Uterine smooth muscle cell (primary cell): ENCODE results near the gene SRY. TPM values are rescaled to one million over a fixed set of nuclear protein-coding genes. Genes with fewer than 3 reads are reported as not detected.

Source experiments
- total RNA-seq: library from RNA; depleted of rRNA; stranded (reverse); fragments of >200 nt; gene quantifications from 2 replicates; pipeline ENCODE4 v1.2.3, GENCODE V29; 2014

The SRY gene
- total RNA-seq = not detected in 2 replicates

GRCh38 chrY:2787600-2787999 lies at the start of gene SRY:
SRY (minus strand) TSS chrY:2787682; CDS start chrY:2787603, 79 bp downstream.

Other genes with a start within 250 kb of the SRY start
- 0.33 and 0.50 TPM in 2 replicates for gene RPS4Y1, start 53.9 kb upstream of the SRY start, total RNA-seq
- not detected in 2 replicates for gene ZFY, start 147.7 kb upstream of the SRY start, total RNA-seq